ENCODE data around the gene USP34.

DNA sequence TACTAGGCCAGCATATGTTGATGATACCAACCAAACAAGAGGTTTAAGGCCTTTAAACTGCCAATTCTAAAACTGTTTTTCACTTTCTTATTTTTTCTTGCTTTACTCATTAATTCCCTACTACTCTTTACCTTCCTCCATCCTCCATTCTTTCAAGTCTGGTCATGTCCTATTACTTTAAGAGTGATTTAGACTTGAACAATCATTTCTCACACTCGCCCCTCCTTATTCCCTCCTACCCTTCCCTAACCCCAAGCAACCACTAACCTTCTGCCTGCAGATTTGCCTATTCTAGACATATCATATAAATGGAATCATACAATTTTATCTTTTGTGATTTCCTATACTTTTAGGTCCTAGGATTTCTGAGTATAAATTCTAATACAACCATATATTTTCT lies 127.7 kb downstream of the USP34 start:
- TF ChIP-seq OSR1 (CRISPR knock-in tag; IDR thresholded peaks at IDR 0.05), result no peak
- no peak for TF ChIP-seq PPARA (CRISPR knock-in tag; IDR thresholded peaks at IDR 0.05; ENCODE audit: borderline replicate concordance)
- TF ChIP-seq, protein P1, sequence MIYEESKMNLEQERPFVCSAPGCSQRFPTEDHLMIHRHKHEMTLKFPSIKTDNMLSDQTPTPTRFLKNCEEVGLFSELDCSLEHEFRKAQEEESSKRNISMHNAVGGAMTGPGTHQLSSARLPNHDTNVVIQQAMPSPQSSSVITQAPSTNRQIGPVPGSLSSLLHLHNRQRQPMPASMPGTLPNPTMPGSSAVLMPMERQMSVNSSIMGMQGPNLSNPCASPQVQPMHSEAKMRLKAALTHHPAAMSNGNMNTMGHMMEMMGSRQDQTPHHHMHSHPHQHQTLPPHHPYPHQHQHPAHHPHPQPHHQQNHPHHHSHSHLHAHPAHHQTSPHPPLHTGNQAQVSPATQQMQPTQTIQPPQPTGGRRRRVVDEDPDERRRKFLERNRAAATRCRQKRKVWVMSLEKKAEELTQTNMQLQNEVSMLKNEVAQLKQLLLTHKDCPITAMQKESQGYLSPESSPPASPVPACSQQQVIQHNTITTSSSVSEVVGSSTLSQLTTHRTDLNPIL (CRISPR knock-in tag; IDR thresholded peaks at IDR 0.05; ENCODE audit: low read depth), result no peak
- no peak for TF ChIP-seq CSDC2 (CRISPR knock-in tag; IDR thresholded peaks at IDR 0.05)
- TF ChIP-seq, protein P2, sequence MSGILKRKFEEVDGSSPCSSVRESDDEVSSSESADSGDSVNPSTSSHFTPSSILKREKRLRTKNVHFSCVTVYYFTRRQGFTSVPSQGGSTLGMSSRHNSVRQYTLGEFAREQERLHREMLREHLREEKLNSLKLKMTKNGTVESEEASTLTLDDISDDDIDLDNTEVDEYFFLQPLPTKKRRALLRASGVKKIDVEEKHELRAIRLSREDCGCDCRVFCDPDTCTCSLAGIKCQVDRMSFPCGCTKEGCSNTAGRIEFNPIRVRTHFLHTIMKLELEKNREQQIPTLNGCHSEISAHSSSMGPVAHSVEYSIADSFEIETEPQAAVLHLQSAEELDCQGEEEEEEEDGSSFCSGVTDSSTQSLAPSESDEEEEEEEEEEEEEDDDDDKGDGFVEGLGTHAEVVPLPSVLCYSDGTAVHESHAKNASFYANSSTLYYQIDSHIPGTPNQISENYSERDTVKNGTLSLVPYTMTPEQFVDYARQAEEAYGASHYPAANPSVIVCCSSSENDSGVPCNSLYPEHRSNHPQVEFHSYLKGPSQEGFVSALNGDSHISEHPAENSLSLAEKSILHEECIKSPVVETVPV (CRISPR knock-in tag; IDR thresholded peaks at IDR 0.05), result no peak
- no peak for TF ChIP-seq SNAI2 (CRISPR knock-in tag; IDR thresholded peaks at IDR 0.05)
